IMR-90 (cell line): Measurements from ENCODE around the gene ZNF354B. TPM values are rescaled to one million over a fixed set of nuclear protein-coding genes. Genes with fewer than 3 reads are reported as not detected.

Experiments
- ATAC-seq: fragments of 200-7000 bp; cut with Tn5 transposase; 2 replicates; pipeline ENCODE4 v1.9.1; 2020; ENCODE audit warnings: low read depth, mild to moderate bottlenecking, moderate library complexity
- BruUV-seq: library from RNA; stranded (reverse); fragments of 400-500 nt; replicated peaks from 2 replicates; lab custom pipeline; 2021; lab: Mats Ljungman, UMichigan
- CTCF ChIA-PET: fragments of 300-600 bp; formaldehyde crosslinking; extraction: SDS; loops from one replicate; lab custom pipeline; 2021; ENCODE audit warnings: antibody characterized with exemption; lab: Yijun Ruan, JAX
- POLR2A ChIA-PET: fragments of 300-600 bp; sonication (Branson Sonifier 250); formaldehyde crosslinking; loops from one replicate; lab custom pipeline; 2022; ENCODE audit warnings: antibody characterized with exemption; ENCODE audit not compliant: unreplicated experiment; lab: Charles Lee
- DNase-seq: peaks from one replicate; pipeline ENCODE4 v3.0.0; 2013
- H2AFZ ChIP-seq: replicated peaks from 2 replicates; pipeline ENCODE3; 2013; ENCODE audit warnings: low read length, mild to moderate bottlenecking; ENCODE audit not compliant: poor library complexity
- H2AK5ac ChIP-seq: 2 replicates; pipeline ENCODE4 v1.6.1; 2013; ENCODE audit warnings: low read depth, low read length, inconsistent platforms
- H2AK9ac ChIP-seq: replicated peaks from 2 replicates; pipeline ENCODE3; 2013; ENCODE audit warnings: mild to moderate bottlenecking, low read depth, low read length, moderate library complexity; ENCODE audit not compliant: poor library complexity
- H2BK120ac ChIP-seq: 2 replicates; pipeline ENCODE4 v1.6.1; 2013; ENCODE audit warnings: low read depth, low read length, inconsistent platforms
- H2BK15ac ChIP-seq: 3 replicates; pipeline ENCODE4 v1.6.1; 2013; ENCODE audit warnings: low read depth, low read length, inconsistent platforms
- H2BK20ac ChIP-seq: 2 replicates; pipeline ENCODE4 v1.6.1; 2013; ENCODE audit warnings: low read depth, mild to moderate bottlenecking, inconsistent platforms, low read length, moderate library complexity
- H2BK5ac ChIP-seq: 2 replicates; pipeline ENCODE4 v1.6.1; 2013; ENCODE audit warnings: mild to moderate bottlenecking, low read depth, low read length, inconsistent platforms; ENCODE audit not compliant: poor library complexity, severe bottlenecking
- H3K14ac ChIP-seq: replicated peaks from 2 replicates; pipeline ENCODE4 v1.6.1; 2013; ENCODE audit warnings: low read depth, low read length, inconsistent platforms
- H3K18ac ChIP-seq: 2 replicates; pipeline ENCODE4 v1.6.1; 2013; ENCODE audit warnings: low read depth, low read length, control low read depth
- H3K23ac ChIP-seq: 2 replicates; pipeline ENCODE4 v1.6.1; 2013; ENCODE audit warnings: low read depth, low read length, inconsistent platforms
- H3K27ac ChIP-seq: 2 replicates; pipeline ENCODE4 v1.5.1; 2013; ENCODE audit warnings: mild to moderate bottlenecking, control low read depth, low read length; ENCODE audit not compliant: insufficient read depth
- H3K27me3 ChIP-seq: 2 replicates; pipeline ENCODE4 v1.6.1; 2013; ENCODE audit warnings: low read length; ENCODE audit not compliant: control insufficient read depth, insufficient read depth
- H3K36me3 ChIP-seq: 2 replicates; pipeline ENCODE4 v1.6.1; 2013; ENCODE audit warnings: low read length, mixed read lengths; ENCODE audit not compliant: control insufficient read depth, insufficient read depth
- H3K4ac ChIP-seq: 2 replicates; pipeline ENCODE4 v1.6.1; 2013; ENCODE audit warnings: low read depth, low read length, inconsistent platforms
- H3K4me1 ChIP-seq: 2 replicates; pipeline ENCODE4 v1.6.1; 2013; ENCODE audit warnings: low read length, mixed read lengths; ENCODE audit not compliant: control insufficient read depth, insufficient read depth
- H3K4me2 ChIP-seq: 2 replicates; pipeline ENCODE4 v1.6.1; 2013; ENCODE audit warnings: low read depth, mild to moderate bottlenecking, control low read depth, low read length, moderate library complexity
- H3K4me3 ChIP-seq: 2 replicates; pipeline ENCODE4 v1.5.1; 2013; ENCODE audit warnings: low read depth, mild to moderate bottlenecking, control low read depth, low read length, moderate library complexity; ENCODE audit not compliant: insufficient read depth
- H3K56ac ChIP-seq: 2 replicates; pipeline ENCODE4 v1.6.1; 2013; ENCODE audit warnings: low read length, inconsistent platforms; ENCODE audit not compliant: insufficient read depth; ENCODE audit errors: extremely low read depth
- H3K79me1 ChIP-seq, 2 experiments: 2 replicates each; pipeline ENCODE4 v1.6.1; 2013; ENCODE audit warnings: low read length in 2 of 2, inconsistent platforms in 1 of 2, low read depth in 1 of 2
- H3K9ac ChIP-seq: 2 replicates; pipeline ENCODE4 v1.6.1; 2013; ENCODE audit warnings: low read depth, low read length, control low read depth
- H3K9me1 ChIP-seq: 2 replicates; pipeline ENCODE4 v1.6.1; 2013; ENCODE audit warnings: low read length, inconsistent platforms; ENCODE audit not compliant: insufficient read depth
- H3K9me3 ChIP-seq: 2 replicates; pipeline ENCODE4 v1.6.1; 2013; ENCODE audit warnings: low read length; ENCODE audit not compliant: control insufficient read depth, insufficient read depth
- H4K20me1 ChIP-seq: 2 replicates; pipeline ENCODE4 v1.6.1; 2013; ENCODE audit warnings: low read length, inconsistent platforms; ENCODE audit not compliant: insufficient read depth
- H4K5ac ChIP-seq: 2 replicates; pipeline ENCODE4 v1.6.1; 2013; ENCODE audit warnings: mild to moderate bottlenecking, low read depth, low read length, control low read depth
- H4K8ac ChIP-seq, 2 experiments: 2 replicates each; pipeline ENCODE4 v1.6.1; 2013; ENCODE audit warnings: low read depth in 2 of 2, low read length in 2 of 2, control low read depth in 1 of 2, inconsistent platforms in 1 of 2
- H4K91ac ChIP-seq: 2 replicates; pipeline ENCODE4 v1.6.1; 2013; ENCODE audit warnings: low read depth, low read length, inconsistent platforms; ENCODE audit not compliant: insufficient read depth
- BHLHE40 ChIP-seq: fragments of 150-350 bp; IDR thresholded peaks from 2 replicates; pipeline ENCODE4 v1.6.1; 2016; ENCODE audit warnings: mild to moderate bottlenecking, low read depth, low read length
- CEBPB ChIP-seq: IDR thresholded peaks from 2 replicates; pipeline ENCODE4 v1.6.1; 2012; ENCODE audit warnings: low read depth, low read length, improper control_type of control experiment
- MAFK ChIP-seq: IDR thresholded peaks from 2 replicates; pipeline ENCODE4 v1.6.1; 2012; ENCODE audit warnings: low read depth, low read length, improper control_type of control experiment
- MAZ ChIP-seq: IDR thresholded peaks from 2 replicates; pipeline ENCODE4 v1.6.1; 2012; ENCODE audit warnings: low read depth, mild to moderate bottlenecking, low read length, improper control_type of control experiment, moderate library complexity, borderline replicate concordance
- MXI1 ChIP-seq: IDR thresholded peaks from 2 replicates; pipeline ENCODE4 v1.6.1; 2012; ENCODE audit warnings: low read depth, mild to moderate bottlenecking, low read length, moderate library complexity, borderline replicate concordance
- NFE2L2 ChIP-seq: fragments of 150-350 bp; IDR thresholded peaks from 2 replicates; pipeline ENCODE4 v1.6.1; 2016; ENCODE audit warnings: low read depth, mild to moderate bottlenecking, low read length
- RFX5 ChIP-seq: IDR thresholded peaks from 2 replicates; pipeline ENCODE4 v1.8.0; 2012; ENCODE audit warnings: low read depth, mild to moderate bottlenecking, low read length, moderate library complexity
- SMC3 ChIP-seq: fragments of 150-350 bp; IDR thresholded peaks from 2 replicates; pipeline ENCODE4 v1.6.1; 2016; ENCODE audit warnings: low read depth, mild to moderate bottlenecking, antibody characterized with exemption, low read length, moderate library complexity
- WGBS, 2 experiments: methylation state at CpG; one replicate each; pipeline versions ENCODE4 v1.1.5 to v1.1.7; 2013; ENCODE audit warnings: missing lambda C conversion rate in 2 of 2; ENCODE audit not compliant: insufficient read length in 1 of 2; ENCODE audit errors: extremely low coverage in 2 of 2; 5-methylcytosine and 5-hydroxymethylcytosine counted together
- dilution Hi-C: fragments of 300-500 bp; cut with HindIII; formaldehyde crosslinking; loops from one replicate; pipeline ENCODE4 v1.14.3; 2018; ENCODE audit warnings: low sequenced_read_pairs; ENCODE audit not compliant: unreplicated experiment
- in situ Hi-C: fragments of 300-500 bp; cut with MboI; formaldehyde crosslinking; loops from 3 replicates; pipeline ENCODE4 v1.14.3; 2019; ENCODE audit warnings: low sequenced_read_pairs, inconsistent platforms, mixed read lengths
- intact Hi-C: fragments of 100-400 bp; cut with micrococcal nuclease; formaldehyde crosslinking; loops from 2 replicates; pipeline ENCODE4 v1.10.0; 2022
- polyA plus RNA-seq, 3 experiments: library from polyadenylated mRNA; depleted of rRNA; stranded (reverse); fragments of >200 nt; gene quantifications; 2 replicates each; pipeline ENCODE4 v1.2.3, GENCODE V29; 2012; ENCODE audit warnings: low replicate concordance in 1 of 3
- total RNA-seq: library from RNA; depleted of rRNA; stranded (reverse); fragments of >200 nt; gene quantifications from 2 replicates; pipeline ENCODE4 v1.2.3, GENCODE V29; 2012

ZNF354B gene
- total and polyA plus RNA-seq, 2 of the 4 experiments (the other 2 are of a cell fraction), result 5.0 to 6.7 TPM

- ChIA-PET POLR2A (no interaction called here), CTCF (no interaction called here)
- dilution Hi-C loops (loop anchor here (10.0 kb wide), 1 partner anchor 145 kb away; no protein-coding TSS in a partner anchor), in situ Hi-C loops (no loop called here), intact Hi-C loops (no loop called here)
- H4K5ac ChIP-seq, result no peak overlapping the region
- WGBS, 2 experiments, result 92% methylated on average over 2 of the region's 8 CpGs; no CpG with 5 or more reads in 1 of the 2 experiments
- no peak overlapping the region for H3K4ac ChIP-seq
- H3K27ac ChIP-seq, result no peak overlapping the region
- ATAC-seq (no peak), DNase-seq (no peak)
- no peak overlapping the region for H2BK5ac ChIP-seq
- H2AK9ac ChIP-seq, result no peak overlapping the region
- H2AK5ac ChIP-seq, result no peak overlapping the region
- no peak overlapping the region for H3K56ac ChIP-seq
- no peak overlapping the region for H3K4me3 ChIP-seq
- H2BK15ac ChIP-seq, result no peak overlapping the region
- H3K14ac ChIP-seq, result no peak overlapping the region
- no peaks in the 10 kb centered on the region; a peak in 2 of 4 replicates for H3K79me1 ChIP-seq
- no peak overlapping the region for H2AFZ ChIP-seq
- no peaks in the 10 kb centered on the region for H3K27me3 ChIP-seq
- H4K8ac ChIP-seq, result no peak overlapping the region
- H4K91ac ChIP-seq, result no peak overlapping the region
- no peak overlapping the region for H2BK120ac ChIP-seq
- H3K9me3 ChIP-seq, result peaks cover 16% of the 10 kb centered on the region; the same call in 1 of the 2 replicates
- no peaks in the 10 kb centered on the region for H4K20me1 ChIP-seq
- no peak overlapping the region for H2BK20ac ChIP-seq
- no peaks in the 10 kb centered on the region for H3K9me1 ChIP-seq
- no peaks in the 10 kb centered on the region for H3K4me1 ChIP-seq
- peaks cover 55% of the 10 kb centered on the region for H3K36me3 ChIP-seq
- no peak overlapping the region for H3K18ac ChIP-seq
- no TSS peak for BruUV-seq
- no peak overlapping the region for H3K9ac ChIP-seq
- no peak overlapping the region for H3K4me2 ChIP-seq
- no peak overlapping the region for H3K23ac ChIP-seq
- TF ChIP-seq NFE2L2 (no peak), BHLHE40 (no peak), MXI1 (no peak), SMC3 (no peak), RFX5 (no peak), MAFK (no peak), MAZ (no peak), CEBPB (no peak)
These were observed 9.8 kb downstream of the ZNF354B start for GRCh38 chr5:178869577-178869976.
